Right ventricle myocardium inferior (tissue), 1 donor: ENCODE data around the gene HOXC5. TPM values are rescaled to one million over a fixed set of nuclear protein-coding genes. Genes with fewer than 3 reads are reported as not detected.
A peak's percentile ranks its signal among the peaks of the same experiment; 100 is the strongest.

Source experiments
- ATAC-seq: fragments of 200-7000 bp; cut with Tn5 transposase; one replicate; pipeline ENCODE4 v1.9.1; 2020; ENCODE audit warnings: mild to moderate bottlenecking, moderate library complexity
- DNase-seq: peaks from one replicate; pipeline ENCODE4 v3.0.0; 2021; ENCODE audit errors: missing footprints
- intact Hi-C: fragments of 100-400 bp; cut with DNase I; formaldehyde crosslinking; loops from one replicate; pipeline ENCODE4 v1.11.0; 2022
- total RNA-seq: library from RNA; stranded (reverse); fragmentation: NEBNext Ultra II Directional; extraction: Animal tissue kit (Norgen Biotek cat#: 25700); gene quantifications from one replicate; pipeline ENCODE4 v1.2.1, GENCODE V29; 2021
- donor health status: DM: no; HTN: yes; CAD: no; lungs with severe emphysema.

The HOXC5 gene
- total RNA-seq, 1 donor from 2014 or later = not detected

DNA sequence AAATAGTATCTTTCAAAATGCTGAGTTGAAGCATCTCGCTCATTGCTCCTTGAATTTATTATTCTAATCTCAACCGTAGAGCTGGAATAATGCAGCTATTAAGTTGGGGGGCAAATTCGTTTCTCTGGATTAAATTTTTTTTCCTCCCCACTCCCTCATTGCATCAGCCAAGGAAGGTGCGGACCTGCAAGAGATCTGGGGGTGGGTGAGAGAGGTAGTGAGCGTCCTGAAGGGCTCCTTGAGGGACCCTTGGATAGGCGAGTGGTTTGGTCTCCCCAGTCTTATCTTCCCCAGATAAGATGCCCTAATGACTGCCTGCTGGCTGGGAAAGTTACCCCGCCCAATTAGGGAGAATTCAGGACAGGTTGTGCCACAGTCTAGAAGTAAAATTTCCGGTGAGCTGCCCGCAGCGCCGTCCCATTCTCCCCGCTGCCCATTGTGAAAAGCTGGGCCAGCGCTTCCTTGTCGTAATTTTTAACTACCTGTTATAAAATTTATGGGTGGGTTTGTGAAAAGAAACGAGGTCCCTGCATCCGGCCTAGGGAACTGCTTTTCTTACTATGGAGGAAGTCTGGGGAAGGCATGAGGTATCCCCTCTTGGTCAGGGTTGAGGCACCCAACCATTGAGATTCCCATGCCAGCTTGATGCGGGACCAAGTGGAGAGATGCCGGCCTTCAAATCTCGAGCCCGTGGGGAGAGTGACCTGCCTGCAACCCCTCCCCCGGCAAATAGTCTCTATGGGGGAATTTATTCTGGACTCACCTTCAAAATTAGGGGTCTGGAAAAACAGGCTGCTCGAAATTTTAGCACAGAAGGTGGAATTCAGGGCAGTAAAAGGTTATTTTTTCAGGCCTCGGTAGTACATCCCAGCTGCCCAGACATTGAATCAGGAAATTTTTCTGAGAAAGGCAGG lies 17.6 kb upstream of the HOXC5 start:
- intact Hi-C loops = no loop called here
- DNase-seq (no peak), ATAC-seq (no peak)

DNA sequence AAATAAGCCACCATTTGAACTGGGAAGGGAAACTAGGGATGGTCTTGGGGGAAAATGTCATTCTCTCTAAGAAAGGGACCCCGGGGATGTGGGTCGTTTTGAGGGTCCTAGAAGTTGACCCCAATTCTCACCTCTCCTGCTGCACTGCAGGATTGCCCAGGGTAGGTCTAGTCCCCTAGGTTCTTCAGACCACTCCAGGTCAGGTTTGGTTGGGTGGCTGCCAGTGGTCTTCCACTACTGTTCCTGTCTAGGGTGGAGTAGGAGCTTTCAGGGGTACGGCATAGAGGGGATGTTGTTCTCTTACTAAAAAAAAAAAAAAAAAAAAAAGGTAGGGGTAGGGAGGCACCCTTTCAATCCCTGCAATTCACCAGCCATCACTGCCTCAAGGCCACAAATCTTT lies 16.8 kb upstream of the HOXC5 start:
- ATAC-seq (no peak), DNase-seq (no peak)
- intact Hi-C loops = no loop called here

DNA sequence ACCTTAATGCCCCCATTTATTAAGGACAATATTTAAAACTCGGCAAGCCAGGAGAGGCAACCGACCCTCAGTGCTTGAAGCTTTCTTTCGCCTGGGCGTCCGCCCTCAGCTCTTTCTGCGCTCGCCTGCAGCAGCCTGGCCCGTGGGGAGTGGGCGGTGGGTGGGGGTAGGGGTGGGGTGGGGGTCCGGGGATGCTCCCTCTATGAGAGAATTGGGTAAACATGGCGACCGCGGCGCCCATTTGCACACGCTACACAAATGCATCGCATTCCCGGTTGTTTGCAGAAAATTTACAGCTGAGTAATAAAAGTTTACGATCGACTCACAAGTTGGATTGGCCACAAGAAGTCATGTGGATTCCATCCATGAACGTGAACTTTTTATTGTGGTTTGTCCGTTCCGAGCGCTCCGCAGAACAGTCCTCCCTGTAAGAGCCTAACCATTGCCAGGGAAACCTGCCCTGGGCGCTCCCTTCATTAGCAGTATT lies 16.3 kb upstream of the HOXC5 start:
- intact Hi-C loops = no loop called here
- DNase-seq = no peak
- no peak for ATAC-seq

DNA sequence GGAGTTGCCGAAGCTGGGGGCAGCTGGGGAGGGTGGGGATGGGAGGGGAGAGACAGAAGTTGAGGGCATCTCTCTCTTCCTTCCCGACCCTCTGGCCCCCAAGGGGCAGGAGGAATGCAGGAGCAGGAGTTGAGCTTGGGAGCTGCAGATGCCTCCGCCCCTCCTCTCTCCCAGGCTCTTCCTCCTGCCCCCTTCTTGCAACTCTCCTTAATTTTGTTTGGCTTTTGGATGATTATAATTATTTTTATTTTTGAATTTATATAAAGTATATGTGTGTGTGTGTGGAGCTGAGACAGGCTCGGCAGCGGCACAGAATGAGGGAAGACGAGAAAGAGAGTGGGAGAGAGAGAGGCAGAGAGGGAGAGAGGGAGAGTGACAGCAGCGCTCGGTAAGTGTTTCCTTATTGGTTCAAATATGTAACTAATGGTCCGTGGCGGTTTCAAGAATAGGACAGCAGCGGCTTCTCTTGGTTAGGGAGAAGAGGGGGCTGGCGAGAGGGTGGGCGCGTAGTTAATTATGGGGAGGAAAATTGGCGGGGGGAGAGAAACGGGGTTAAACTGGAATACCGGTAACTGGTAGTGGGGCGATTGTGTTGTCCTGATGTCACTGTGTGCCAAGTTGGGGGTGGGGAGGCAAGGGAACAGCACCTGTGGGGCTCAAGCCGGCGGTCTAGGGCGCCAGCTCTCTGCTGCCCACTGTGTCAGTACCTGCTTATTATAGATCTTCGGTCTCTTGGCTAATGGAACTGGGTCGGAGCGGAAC lies 15.6 kb upstream of the HOXC5 start:
- ATAC-seq (peak; percentile 37), DNase-seq (no peak)
- intact Hi-C loops = no loop called here

DNA sequence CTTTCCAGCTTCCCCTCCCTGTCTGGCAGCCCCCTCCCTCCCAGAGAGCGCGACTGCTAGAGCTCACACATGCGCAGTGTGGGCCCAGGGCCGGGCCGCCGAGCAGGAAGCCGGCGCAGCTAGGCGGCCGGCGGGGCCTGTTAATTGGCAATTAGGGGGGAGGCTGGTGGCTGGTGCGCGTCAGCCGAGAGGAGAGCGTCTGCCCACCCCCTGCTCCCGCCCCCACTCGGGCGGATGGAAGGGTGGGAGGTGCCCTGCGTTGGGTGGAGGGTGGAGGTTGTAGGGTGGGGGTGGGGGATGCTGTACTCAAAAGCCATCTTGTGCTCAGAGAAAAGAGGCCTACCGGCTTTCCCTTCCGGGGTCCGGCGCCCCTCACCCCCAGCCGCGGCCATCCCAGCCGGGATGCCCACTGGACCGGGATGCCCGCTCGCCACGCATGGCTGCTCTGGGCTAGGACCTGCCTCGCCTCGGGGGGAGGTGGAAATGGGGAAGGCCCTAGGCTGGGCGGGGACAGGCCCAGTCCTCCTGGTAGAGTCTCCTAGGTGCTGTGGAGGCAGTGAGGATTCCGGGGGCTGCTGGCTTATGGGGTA lies 14.9 kb upstream of the HOXC5 start:
- ATAC-seq = peak; percentile 82
- intact Hi-C loops = no loop called here
- DNase-seq = peak; percentile 82

DNA sequence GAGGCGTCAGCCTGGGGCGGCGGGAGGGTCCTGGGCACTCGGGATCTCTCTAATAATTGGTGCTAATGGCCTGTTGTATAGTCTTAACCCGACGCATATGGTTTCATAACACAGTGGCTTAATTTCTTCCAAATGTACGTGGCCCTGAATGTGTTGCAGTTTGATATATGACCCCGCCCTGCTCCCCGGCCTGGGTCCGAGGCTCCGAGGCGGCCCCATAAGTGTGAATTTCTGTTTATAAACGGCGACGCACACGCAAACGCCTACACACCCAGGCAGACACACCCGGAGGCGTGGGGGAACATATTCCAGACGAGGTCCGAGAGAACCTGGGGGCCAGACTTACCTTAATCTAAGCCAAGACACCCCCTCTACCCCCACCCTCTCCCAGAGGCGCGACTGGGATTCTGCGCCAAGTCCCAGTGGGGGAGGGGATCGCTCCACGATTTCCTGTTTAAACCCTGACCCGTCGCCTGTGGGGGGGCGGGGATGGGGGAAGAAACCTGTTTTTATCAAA lies 14.3 kb upstream of the HOXC5 start:
- intact Hi-C loops = no loop called here
- no peak for DNase-seq
- no peak for ATAC-seq

DNA sequence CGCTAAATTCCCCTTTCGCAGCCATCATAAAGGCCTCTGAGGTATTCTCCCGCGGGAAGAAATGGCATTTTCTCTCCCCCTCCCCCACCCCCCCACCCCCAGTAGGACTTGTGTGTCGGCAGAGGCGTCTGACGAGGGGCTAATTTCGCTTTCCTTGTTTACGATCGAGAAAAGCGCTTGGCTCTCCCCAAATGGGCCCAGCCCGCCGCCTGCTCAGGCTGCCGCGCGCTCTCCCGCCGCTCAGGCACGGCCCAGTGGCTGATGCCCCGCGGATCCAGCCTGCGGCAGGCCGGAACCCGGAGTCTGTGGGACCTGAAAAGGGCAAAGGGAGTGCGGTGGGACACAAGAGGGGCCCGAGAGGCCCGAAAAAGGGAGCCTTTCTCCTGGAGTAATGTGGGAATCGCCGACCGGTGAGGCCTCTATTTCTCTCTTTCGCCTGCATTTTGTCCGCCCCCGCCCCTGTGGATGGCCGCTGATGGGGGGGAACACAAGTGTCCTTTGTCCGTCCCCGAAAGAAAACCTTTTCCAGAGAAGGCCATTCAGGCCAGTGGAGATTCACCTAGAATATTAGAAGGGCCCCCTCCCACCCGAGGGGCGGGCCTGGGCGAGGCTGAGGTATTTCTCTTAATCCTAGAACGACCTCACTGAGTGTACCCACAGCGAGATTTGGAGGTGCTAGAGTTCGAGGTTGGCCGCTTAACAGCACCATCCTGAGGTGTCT lies 13.6 kb upstream of the HOXC5 start:
- ATAC-seq (no peak), DNase-seq (no peak)
- intact Hi-C loops = no loop called here

DNA sequence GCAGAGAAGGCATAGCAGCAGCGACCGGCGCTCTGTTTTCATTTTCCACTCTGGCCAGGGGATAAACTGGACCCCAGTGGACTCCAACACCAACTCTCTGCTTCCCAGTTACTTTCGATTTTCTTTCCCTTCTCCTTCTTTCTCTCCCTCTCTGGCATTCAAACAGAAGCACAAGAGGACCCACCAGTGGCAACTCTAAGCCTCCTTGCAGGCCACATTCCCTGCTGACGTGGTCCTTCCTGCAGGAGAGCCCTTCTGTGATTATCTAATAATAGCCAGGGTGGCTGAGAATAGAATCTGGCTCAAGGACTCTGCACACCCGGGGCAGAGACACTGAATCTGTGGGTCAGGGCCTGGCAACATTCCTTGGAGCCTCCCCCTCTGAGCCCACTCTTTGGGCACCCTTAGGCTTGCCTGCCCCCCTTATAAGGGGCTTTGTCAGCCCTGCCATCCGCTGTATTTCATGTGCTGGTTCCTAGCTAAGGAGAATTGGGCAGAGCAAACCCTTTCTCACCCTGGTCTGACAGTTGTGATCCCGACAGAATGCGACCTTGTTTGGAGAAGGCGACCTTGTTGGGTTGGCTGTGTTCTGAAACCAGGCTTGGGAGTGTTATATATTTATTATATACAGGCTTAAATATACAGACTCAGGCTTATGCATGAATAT lies 12.8 kb upstream of the HOXC5 start:
- intact Hi-C loops = no loop called here

DNA sequence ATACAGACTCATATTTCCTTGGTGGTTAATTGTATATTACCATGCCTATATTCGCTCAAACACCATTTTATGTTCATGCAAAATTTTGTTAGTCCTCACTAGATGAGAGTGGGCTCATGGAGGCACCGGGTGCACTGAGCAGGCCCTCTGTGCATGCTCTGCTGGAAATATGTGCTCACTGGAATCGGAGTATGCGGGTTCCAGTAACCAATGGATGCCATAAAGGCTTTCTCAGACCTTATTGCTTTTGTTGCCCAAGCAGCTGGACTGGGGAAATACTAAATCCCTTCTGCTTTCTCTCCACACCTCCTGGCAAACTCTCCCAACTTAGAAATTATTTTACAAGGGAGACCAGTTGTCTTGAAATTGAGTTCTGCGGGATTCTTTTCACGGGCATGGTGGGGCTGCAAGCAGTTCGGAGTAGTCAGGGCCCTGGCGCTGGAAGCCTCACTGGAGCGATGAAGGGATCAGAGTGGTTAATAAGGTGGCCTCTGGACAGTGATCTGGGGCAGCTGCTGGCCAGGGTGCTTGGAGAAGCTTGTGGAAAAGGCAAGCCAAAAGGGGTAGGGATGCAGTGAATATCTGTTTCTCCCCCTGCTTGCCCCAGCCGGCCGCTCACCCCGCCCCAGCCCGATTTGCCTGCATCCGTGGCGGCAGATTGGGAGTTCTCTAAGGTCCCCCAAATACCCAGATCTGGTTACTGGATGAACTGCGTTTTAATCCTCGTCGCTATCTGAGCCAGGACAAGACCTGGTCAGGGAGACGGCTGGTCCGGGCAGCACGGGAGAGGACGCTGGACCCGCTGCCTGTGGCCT lies 12.1 kb upstream of the HOXC5 start:
- intact Hi-C loops = no loop called here
- no peak for ATAC-seq
- no peak for DNase-seq

More for the DNA sequence above, 12.8 kb upstream of the HOXC5 start:
- DNase-seq = no peak
- ATAC-seq = peak; percentile 77

DNA sequence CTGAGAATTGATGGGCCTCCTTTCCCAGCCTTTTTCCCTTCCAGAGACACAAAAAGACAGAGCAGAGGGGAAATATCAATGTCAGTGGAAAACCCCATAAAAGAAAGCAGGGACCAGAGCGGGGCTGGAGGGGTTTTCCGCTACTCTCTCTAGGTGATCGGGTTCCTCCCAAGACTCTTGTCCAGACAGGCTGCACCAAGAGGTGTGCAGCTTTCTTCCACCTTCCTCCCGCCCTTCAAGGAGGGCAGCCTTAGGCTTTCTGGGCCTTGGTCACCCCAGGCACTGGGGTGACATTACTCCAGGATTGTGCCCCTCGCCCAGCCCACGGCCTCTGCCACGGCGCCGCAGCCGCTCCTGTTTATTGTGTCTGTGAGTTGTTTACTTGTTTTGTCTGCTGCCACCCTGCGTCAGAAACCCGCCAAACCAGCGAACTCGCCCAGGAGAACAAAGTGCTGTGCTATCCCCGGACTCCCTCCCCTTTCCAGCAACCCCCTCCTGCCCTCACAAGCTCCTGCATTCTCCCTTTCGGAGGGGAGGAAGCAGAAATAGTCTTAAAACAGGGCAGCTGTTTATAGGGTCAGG lies 11.3 kb upstream of the HOXC5 start:
- ATAC-seq (no peak), DNase-seq (no peak)
- intact Hi-C loops = no loop called here

DNA sequence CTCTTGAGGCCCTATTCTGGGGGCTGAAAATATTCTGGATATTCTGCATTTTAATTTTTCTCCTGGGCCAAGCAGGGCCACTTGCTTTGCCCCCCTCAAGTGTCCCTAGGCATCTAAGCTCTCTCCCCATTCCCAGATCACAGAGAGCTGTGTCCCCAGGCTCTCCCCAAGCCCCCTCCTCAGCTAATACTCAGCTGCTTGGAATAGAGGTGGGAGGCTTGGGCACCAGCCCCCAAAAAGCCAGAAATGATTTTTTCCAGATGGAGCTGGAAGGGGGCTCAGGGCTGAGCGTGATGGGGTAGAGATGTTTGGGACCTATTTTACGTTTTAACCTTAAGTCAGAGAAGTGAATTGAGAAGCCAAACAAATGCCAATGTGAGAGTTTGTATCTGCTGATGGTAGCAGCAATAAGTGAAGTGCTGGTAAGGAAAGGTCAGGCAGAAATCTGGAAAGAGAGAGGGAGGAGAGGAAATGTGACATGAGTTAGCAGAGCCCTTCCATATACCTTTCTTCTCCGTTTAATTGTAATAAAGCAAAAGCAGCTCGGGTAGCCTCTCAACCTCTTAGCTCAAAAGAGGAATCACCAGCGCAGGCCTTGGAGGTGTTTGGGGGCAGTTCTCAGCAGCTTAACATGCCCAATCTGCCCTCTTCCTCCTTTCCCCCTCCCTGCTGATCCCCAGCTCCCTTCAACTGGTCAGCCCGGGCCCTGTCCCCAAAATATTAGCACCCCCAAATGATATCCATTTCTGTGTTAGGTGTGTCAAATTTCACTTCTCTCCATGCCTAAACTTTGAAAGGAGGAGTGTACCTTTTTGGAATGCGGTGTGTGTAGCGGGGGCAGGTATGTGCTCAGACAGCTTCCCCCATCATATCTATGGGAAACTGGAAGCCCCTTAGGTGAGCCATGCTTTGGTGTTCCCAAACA lies 9.6 kb upstream of the HOXC5 start:
- intact Hi-C loops = no loop called here
- ATAC-seq (no peak), DNase-seq (no peak)

DNA sequence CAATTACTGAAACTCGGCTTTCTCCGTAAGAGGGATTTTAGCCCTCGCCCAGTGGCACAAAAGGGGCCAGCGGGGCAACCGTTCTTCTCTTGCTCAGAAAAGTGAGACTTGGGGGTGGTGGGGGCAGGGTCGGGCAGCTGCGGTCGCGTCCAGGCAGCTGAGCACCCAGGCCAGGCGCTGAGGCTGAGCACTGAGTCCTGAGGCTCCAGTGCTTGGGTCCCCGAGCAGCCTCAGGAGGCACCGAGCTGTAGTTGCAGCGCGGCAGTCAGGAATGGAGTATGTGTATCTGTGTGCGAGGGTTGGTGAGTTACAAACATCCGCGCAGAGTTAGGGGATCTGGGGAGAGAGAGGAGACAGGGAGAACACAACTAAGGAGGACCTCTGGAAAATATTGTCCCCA lies 8.7 kb upstream of the HOXC5 start:
- no peak for DNase-seq
- no peak for ATAC-seq
- intact Hi-C loops = no loop called here

DNA sequence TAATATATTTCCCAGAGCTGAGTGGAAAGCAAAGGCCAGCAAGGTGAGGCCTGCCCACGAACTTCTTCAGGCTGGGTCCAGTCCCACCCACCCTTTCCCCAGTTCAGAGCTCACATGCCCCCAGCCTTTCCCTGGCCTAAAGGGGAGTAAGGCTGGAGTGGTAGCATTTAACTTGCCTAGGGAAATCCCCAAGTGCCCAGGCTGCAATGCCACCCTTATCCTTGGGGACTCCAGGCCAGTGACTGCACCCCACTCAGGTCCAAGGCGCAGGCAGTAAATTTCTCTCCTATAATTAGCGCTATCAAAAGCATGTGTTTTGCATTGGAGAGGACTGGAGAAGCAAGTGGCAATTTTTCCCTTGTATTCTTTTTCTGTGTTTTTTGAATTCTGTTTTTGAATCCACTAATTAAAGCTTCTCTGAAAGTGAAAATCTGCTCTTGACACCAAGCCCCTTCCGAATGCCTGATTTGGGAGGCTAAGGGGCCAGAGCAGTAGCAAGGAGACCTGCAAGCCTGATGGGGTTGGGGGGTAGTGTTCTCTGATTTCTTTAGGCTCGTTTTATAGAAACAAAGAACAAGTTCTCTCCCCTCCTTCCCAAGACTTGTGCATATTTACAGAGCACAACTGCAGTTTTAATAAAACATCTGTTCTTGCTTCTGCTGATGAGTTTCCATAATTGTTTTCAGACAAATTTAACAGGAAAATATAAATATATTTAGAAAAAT lies 8.1 kb upstream of the HOXC5 start:
- DNase-seq (no peak), ATAC-seq (no peak)
- intact Hi-C loops = no loop called here

DNA sequence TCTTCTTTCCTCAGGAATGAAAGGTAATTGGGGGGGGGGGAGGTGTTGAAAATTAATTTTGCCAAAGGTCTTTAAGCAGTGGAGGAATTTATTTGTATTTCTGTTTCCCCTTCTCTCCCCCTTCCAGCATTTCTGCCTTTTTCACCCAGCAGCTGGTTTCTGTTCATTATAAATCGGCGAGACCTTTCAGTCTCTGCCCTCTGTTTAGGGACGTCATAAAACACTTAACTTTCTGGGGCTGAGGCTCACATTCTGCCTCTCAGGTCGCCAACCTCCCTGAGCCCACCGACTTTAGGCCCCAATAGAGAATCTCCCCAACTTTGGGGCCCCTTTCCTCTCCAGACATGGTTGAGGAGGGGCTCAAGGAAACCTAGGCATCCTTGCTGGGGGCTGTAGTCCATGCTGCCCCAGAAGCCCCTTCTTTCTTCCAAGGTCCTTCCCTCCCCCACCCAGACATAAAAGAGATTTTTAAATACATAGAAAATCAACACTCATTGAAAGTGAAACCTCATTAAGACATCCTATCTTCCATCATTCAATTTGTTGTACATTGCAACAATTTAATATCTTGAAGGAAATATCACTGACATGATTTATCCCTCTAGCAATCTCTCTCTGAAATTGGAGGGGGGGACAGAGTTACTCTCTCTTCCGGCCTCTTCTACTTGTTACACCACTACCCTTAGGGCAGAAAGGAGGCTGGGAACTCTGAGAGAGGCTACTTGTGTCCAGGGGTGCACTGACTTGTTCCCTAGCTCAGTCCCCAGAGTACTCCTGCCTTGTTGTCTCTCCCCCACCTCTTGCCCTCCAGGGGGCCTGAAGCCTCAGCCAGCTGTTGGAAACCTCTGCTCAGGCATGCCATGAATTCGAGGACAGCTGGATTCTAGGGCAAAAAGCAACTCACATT lies 7.1 kb upstream of the HOXC5 start:
- no peak for ATAC-seq
- intact Hi-C loops = no loop called here
- DNase-seq = no peak
